ENCODE measurements around the gene ZNF133. TPM values are rescaled to one million over a fixed set of nuclear protein-coding genes. Genes with fewer than 3 reads are reported as not detected.
"Not testable (repeated sequence)": the region's sequence is repeated elsewhere in the genome, so short reads cannot be mapped to it uniquely, and the experiment has no call there.

The ZNF133 gene
- total RNA-seq, 2 experiments from 2014 or later: 8.3 to 10.3 TPM

DNA sequence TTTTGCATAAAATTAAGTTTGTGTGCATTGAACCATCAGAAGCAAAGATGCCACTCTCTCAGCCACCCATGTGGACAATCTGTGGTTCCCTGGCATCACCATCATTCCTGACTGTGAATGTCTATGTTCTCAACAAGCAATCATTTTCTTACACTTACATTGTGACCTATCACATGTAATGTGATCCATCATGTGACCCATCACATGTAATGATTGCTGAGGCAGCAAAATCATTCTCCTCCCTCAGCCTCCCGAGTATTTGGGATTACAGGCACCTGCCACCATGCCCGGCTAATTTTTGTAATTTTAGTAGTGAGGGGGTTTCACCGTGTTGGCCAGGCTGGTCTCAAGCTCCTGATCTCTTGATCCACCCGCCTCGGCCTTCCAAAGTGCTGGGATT is 22.0 kb upstream of the ZNF133 start:
- Mint-ChIP-seq H3K27ac (no peak overlapping the region), H3K4me3 (no peak overlapping the region), H3K9me3 (ENCODE audit: low read depth) (no peaks in the 10 kb centered on the region), H3K27me3 (peaks cover 19% of the 10 kb centered on the region), H3K36me3 (no peaks in the 10 kb centered on the region), H3K4me1 (peaks cover 4% of the 10 kb centered on the region)
- no peak for ATAC-seq
- no peak for DNase-seq
- CTCF ChIA-PET: no interaction called here

- CTCF ChIA-PET: no interaction called here
- Mint-ChIP-seq H3K27me3 (peaks cover 25% of the 10 kb centered on the region), H3K4me3 (no peak overlapping the region), H3K4me1 (peaks cover 4% of the 10 kb centered on the region), H3K27ac (no peak overlapping the region), H3K36me3 (no peaks in the 10 kb centered on the region), H3K9me3 (ENCODE audit: low read depth) (no peaks in the 10 kb centered on the region)
- no peak for ATAC-seq
- no peak for DNase-seq
Measured at GRCh38 chr20:18267815-18268214, 20.5 kb upstream of the ZNF133 start.

GRCh38 chr20:18271160-18271559 is 17.2 kb upstream of the ZNF133 start:
- ATAC-seq (no peak), DNase-seq (no peak)
- Mint-ChIP-seq H3K9me3 (ENCODE audit: low read depth) (no peaks in the 10 kb centered on the region), H3K27me3 (peaks cover 47% of the 10 kb centered on the region), H3K4me1 (peaks cover 4% of the 10 kb centered on the region), H3K27ac (no peak overlapping the region), H3K4me3 (no peak overlapping the region), H3K36me3 (no peaks in the 10 kb centered on the region)
- CTCF ChIA-PET: no interaction called here

DNA sequence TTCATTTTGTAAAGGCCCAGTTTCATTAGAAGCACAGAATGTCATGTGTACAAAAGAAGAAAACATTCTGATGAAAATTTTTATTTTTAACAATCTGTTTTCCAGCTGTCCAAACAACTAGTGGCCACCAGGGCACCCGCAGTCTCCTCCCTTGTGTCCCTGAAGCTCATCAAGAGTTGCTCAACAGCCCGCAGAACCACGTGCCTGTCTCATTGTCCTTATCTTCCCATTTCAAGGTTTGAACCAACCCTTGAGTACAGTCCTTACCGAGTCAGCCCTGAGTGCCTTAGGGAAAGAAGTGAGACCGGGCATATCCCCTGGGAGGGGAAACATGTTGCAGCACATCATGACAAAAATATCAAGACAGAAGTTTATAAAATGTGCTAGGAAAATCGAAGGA is 15.9 kb upstream of the ZNF133 start:
- Mint-ChIP-seq H3K4me3 (no peak overlapping the region), H3K36me3 (no peaks in the 10 kb centered on the region), H3K4me1 (peaks cover 9% of the 10 kb centered on the region), H3K27me3 (peaks cover 46% of the 10 kb centered on the region), H3K9me3 (ENCODE audit: low read depth) (no peaks in the 10 kb centered on the region), H3K27ac (no peak overlapping the region)
- ATAC-seq: no peak
- DNase-seq: no peak
- CTCF ChIA-PET: interaction anchor here (0.7 kb wide), 1 partner anchor 644 kb away, joined by 3 read pairs; no protein-coding TSS in a partner anchor

DNA sequence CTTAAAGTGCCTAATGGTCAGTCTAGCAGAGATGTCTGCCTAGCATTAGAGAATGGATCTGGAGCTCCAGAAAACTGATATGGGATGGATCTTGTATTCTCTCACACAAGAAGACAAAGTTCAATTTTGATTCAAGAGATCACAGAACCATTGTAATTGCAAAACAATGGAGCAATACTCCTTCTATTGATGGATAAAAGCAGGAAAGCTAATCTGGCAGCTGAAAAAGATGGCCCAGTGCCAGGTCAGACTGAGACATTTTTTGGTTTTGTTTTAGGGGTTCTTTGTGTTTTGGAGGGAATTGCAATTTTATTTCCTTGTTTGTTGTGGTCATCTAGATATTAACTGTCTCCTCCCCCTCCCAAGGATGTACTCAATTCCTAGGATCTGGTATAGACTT is 14.6 kb upstream of the ZNF133 start:
- CTCF ChIA-PET: no interaction called here
- Mint-ChIP-seq H3K36me3 (no peaks in the 10 kb centered on the region), H3K9me3 (ENCODE audit: low read depth) (no peaks in the 10 kb centered on the region), H3K27me3 (peaks cover 42% of the 10 kb centered on the region), H3K4me3 (no peak overlapping the region), H3K27ac (no peak overlapping the region), H3K4me1 (peaks cover 9% of the 10 kb centered on the region)
- ATAC-seq (no peak), DNase-seq (no peak)

DNA sequence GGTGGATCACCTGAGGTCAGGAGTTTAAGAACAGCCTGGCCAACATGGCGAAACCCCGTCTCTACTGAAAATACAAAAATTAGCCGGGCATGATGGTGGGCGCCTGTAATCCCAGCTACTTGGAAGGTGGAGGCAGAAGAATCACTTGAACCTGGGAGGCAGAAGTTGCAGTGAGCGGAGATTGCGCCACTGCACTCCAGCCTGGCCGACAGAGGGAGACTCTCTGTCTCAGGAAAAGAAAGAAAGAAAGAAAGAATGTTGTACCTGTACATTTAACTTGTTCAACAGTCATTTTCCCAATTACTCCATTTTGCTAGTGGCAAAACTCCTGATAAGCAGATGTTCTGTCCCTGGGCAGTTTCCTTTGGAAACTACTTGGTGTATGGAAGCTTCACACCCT is 12.4 kb upstream of the ZNF133 start:
- H3K27ac Mint-ChIP-seq; DNase-seq; H3K36me3 Mint-ChIP-seq; ATAC-seq; H3K4me3 Mint-ChIP-seq; H3K9me3 Mint-ChIP-seq (ENCODE audit: low read depth); H3K4me1 Mint-ChIP-seq: not testable (repeated sequence)
- CTCF ChIA-PET: interaction anchor here (0.8 to 1.9 kb wide), 7 partner anchors 10 to 220 kb away, joined by 3 to 8 read pairs (median 3); partner anchors contain the start of genes KAT14 and PET117
- peaks cover 53% of the 10 kb centered on the region for H3K27me3 Mint-ChIP-seq

- ATAC-seq (peak; percentile 88), DNase-seq (peak; percentile 78)
- H3K4me1 Mint-ChIP-seq: peaks cover 6% of the 10 kb centered on the region
- H3K27ac Mint-ChIP-seq: no peak overlapping the region
- no peaks in the 10 kb centered on the region for H3K36me3 Mint-ChIP-seq
- H3K9me3 Mint-ChIP-seq (ENCODE audit: low read depth): no peaks in the 10 kb centered on the region
- H3K4me3 Mint-ChIP-seq: no peak overlapping the region
- CTCF ChIA-PET: interaction anchor here (0.8 to 1.9 kb wide), 6 partner anchors 9 to 221 kb away, joined by 3 to 8 read pairs (median 4); partner anchors contain the start of genes KAT14 and PET117
- peaks cover 56% of the 10 kb centered on the region for H3K27me3 Mint-ChIP-seq
Measured at GRCh38 chr20:18276821-18277220, 11.5 kb upstream of the ZNF133 start.

- CTCF ChIA-PET: interaction anchor here (1.3 kb wide), 1 partner anchor 9 kb away, joined by 4 read pairs; the partner anchor contains the start of gene ZNF133
- Mint-ChIP-seq H3K9me3 (ENCODE audit: low read depth) (peaks cover 2% of the 10 kb centered on the region), H3K4me1 (peaks cover 6% of the 10 kb centered on the region), H3K27me3 (peaks cover 58% of the 10 kb centered on the region), H3K4me3 (no peak overlapping the region), H3K27ac (no peak overlapping the region), H3K36me3 (peaks cover 2% of the 10 kb centered on the region)
- DNase-seq: no peak
- ATAC-seq: no peak
Measured at GRCh38 chr20:18279242-18279641, 9.1 kb upstream of the ZNF133 start.

DNA sequence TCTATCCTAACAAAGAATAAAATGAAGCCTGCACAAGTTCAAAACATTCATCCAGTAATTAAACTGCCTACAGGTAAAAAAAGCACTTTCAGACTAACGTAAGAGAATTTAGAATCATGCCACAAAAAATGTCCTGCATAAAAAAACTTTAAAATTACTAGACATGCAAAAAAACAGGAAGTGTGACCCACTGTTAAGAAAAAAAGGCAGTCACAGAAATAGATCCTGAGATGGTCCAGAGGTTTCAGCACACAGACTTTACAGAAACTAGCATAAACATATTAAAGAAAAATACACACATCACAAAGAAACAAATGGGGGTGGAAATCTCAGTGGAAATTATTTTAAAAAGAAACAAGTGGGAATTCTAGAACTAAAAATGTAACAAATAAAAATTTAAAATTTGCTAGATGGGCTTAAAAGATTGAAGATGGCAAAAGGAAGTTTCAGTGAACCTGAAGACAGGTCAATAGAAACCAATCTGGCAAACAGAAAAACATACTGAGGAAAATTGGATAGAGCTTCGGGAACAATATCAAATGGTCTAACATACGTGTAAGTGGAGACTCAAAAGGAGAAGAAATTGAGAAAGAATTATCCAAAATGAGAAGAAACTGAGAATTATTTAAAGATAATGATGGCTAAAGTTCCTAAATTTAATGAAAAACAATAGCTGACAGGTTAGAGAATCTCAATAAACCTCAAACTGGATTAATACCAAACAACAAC is 3.4 kb upstream of the ZNF133 start:
- peaks cover 10% of the 10 kb centered on the region for H3K4me1 Mint-ChIP-seq
- CTCF ChIA-PET: interaction anchor here (0.7 to 2.0 kb wide), 2 partner anchors 9 to 213 kb away, joined by 4 to 8 read pairs; no protein-coding TSS in a partner anchor
- H3K4me3 Mint-ChIP-seq: no peak overlapping the region
- H3K9me3 Mint-ChIP-seq (ENCODE audit: low read depth): peaks cover 18% of the 10 kb centered on the region
- peaks cover 49% of the 10 kb centered on the region for H3K27me3 Mint-ChIP-seq
- ATAC-seq (no peak), DNase-seq (no peak)
- H3K27ac Mint-ChIP-seq: no peak overlapping the region
- peaks cover 5% of the 10 kb centered on the region for H3K36me3 Mint-ChIP-seq

DNA sequence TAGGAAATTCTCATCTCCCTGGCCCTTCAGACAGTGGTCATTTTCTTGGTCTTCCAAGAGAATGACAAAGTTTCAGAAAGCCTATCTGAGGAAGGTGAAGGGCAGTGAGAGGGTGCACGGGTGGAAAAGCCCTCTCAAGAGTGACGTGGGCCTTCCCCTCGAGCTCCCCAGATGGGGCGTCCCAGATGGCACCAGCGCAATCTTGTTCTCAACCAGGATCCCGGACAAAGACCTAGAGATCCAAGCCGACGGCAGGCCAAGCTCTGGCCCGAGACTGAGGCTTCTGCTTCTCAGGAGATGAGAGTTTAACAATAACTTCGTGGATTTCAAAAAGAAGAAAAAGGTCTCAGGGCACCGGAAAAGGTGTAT is 797 bp upstream of the ZNF133 start:
- Mint-ChIP-seq H3K27ac (peak overlapping the region; percentile 98), H3K27me3 (peaks cover 30% of the 10 kb centered on the region), H3K36me3 (peaks cover 16% of the 10 kb centered on the region), H3K4me3 (peak overlapping the region; percentile 97), H3K4me1 (peaks cover 17% of the 10 kb centered on the region), H3K9me3 (ENCODE audit: low read depth) (peaks cover 18% of the 10 kb centered on the region)
- CTCF ChIA-PET: interaction anchor here (1.0 to 2.0 kb wide), 4 partner anchors 8 to 348 kb away, joined by 3 to 8 read pairs (median 4); partner anchors contain the start of genes DZANK1 and POLR3F
- DNase-seq (no peak), ATAC-seq (no peak)

DNA sequence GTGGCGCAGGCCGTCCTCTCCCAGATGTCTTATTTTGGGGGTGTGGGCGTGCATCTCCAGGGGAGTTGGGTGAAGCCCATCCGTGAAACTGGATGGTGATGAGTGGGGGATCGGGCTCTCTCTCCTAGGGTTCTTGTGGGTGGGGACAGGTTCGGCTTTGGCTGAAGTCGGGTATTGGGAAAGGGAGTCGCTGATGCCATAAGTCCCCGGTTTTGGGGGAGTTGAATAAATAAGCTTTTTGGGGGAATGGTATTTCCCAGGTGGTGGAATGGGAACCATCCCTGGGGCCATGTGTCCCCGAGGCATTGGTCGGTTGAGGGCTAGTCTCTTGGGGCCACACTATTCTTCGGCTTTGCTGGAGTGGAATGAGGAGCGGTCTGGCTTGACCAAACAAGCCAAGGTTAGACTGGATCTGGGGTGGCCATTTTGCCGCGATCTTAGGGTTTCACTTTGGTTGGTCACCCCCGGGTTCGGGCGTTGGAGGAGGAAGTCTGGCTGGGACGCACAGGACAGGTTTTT is 481 bp downstream of the ZNF133 start:
- peaks cover 17% of the 10 kb centered on the region for H3K4me1 Mint-ChIP-seq
- peak overlapping the region; percentile 97 for H3K4me3 Mint-ChIP-seq
- DNase-seq (no peak), ATAC-seq (no peak)
- CTCF ChIA-PET: interaction anchor here (0.9 to 2.0 kb wide), 4 partner anchors 10 to 784 kb away, joined by 3 to 8 read pairs (median 4); partner anchors contain the start of genes DZANK1 and POLR3F
- H3K27me3 Mint-ChIP-seq: peaks cover 22% of the 10 kb centered on the region
- peak overlapping the region; percentile 98 for H3K27ac Mint-ChIP-seq
- H3K9me3 Mint-ChIP-seq (ENCODE audit: low read depth): peaks cover 18% of the 10 kb centered on the region
- H3K36me3 Mint-ChIP-seq: peaks cover 22% of the 10 kb centered on the region

DNA sequence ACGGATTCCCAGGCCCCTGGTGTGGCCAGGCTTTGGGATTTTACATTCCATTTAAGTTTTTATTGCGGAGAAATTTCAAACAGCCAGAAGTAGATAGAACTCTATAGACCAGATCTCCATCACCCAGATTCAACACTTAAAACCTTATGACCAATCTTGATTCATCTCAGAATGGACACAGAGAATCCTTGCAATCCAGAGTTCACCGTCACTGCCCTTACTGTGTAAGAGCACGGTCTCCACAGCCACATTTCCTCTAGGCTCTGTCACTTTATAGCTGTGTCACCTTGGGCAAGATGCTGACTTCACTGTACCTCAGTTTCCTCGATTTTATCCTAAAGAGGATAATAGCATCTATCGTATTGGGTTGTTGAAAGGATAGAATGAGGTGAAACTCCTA is 979 bp downstream of the ZNF133 start:
- Mint-ChIP-seq H3K4me3 (peak overlapping the region; percentile 97), H3K36me3 (peaks cover 22% of the 10 kb centered on the region), H3K27ac (peak overlapping the region; percentile 98), H3K27me3 (peaks cover 18% of the 10 kb centered on the region), H3K4me1 (peaks cover 17% of the 10 kb centered on the region), H3K9me3 (ENCODE audit: low read depth) (peaks cover 15% of the 10 kb centered on the region)
- ATAC-seq: no peak
- CTCF ChIA-PET: interaction anchor here (0.6 to 2.0 kb wide), 3 partner anchors 9 to 291 kb away, joined by 3 to 8 read pairs (median 5); partner anchors contain the start of genes DZANK1 and POLR3F
- DNase-seq: no peak

DNA sequence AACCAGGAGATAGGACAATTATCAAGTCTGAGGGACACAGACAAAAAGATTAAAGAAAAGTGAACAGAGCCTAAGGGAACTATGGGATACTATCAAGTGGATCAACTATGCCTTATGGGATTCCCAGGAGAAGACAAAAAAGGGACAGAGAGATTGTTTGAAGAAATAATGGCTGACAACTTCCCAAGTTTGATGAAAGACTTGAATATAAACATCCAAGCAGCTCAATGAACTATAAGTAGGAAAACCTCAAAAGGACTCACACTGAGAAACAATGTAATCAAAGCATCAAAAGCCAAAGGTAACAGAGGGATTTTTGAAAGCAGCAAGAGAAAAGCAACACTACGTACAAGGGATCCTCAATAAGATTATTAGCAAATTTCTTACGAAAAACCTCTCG is 11.0 kb downstream of the ZNF133 start:
- H3K9me3 Mint-ChIP-seq (ENCODE audit: low read depth): peaks cover 2% of the 10 kb centered on the region
- H3K4me3 Mint-ChIP-seq: no peak overlapping the region
- peaks cover 21% of the 10 kb centered on the region for H3K36me3 Mint-ChIP-seq
- DNase-seq (no peak), ATAC-seq (no peak)
- no peak overlapping the region for H3K27ac Mint-ChIP-seq
- H3K4me1 Mint-ChIP-seq: no peaks in the 10 kb centered on the region
- CTCF ChIA-PET: interaction anchor here (2.1 kb wide), 1 partner anchor 11 kb away, joined by 8 read pairs; the partner anchor contains the start of gene ZNF133
- no peaks in the 10 kb centered on the region for H3K27me3 Mint-ChIP-seq

GRCh38 chr20:18304618-18305017 is 16.3 kb downstream of the ZNF133 start:
- H3K9me3 Mint-ChIP-seq (ENCODE audit: low read depth): no peaks in the 10 kb centered on the region
- H3K36me3 Mint-ChIP-seq: peaks cover 3% of the 10 kb centered on the region
- H3K4me1 Mint-ChIP-seq: no peaks in the 10 kb centered on the region
- CTCF ChIA-PET: no interaction called here
- no peaks in the 10 kb centered on the region for H3K27me3 Mint-ChIP-seq
- H3K4me3 Mint-ChIP-seq: no peak overlapping the region
- DNase-seq: no peak
- no peak for ATAC-seq
- no peak overlapping the region for H3K27ac Mint-ChIP-seq
